ENCODE data around the gene CORO2B. TPM values are rescaled to one million over a fixed set of nuclear protein-coding genes. Genes with fewer than 3 reads are reported as not detected.
A peak's percentile ranks its signal among the peaks of the same experiment; 100 is the strongest.

CORO2B gene
- total RNA-seq, 1 donor from 2014 or later: 3.9 TPM

DNA sequence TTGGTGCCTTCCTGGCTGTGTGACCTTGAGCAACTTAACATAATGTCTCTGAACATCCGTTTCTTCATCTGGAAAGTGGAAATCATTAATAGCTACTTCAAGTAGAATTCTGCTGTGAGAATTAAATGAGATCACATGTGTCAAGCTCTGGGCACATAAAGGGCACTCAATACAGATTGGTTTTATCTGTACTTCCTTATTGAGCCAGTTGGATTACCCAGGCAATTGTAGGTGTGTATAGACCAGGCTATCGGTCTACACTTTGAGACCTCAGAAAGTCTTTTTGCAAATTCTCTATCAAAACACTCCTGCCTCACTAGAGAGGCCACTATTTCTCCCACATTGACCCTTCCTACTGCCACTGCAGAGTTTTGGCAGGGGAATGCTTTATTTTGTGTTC lies 194.2 kb downstream of the CORO2B start:
- no peak overlapping the region for H3K27ac Mint-ChIP-seq
- TF ChIP-seq, protein P1, sequence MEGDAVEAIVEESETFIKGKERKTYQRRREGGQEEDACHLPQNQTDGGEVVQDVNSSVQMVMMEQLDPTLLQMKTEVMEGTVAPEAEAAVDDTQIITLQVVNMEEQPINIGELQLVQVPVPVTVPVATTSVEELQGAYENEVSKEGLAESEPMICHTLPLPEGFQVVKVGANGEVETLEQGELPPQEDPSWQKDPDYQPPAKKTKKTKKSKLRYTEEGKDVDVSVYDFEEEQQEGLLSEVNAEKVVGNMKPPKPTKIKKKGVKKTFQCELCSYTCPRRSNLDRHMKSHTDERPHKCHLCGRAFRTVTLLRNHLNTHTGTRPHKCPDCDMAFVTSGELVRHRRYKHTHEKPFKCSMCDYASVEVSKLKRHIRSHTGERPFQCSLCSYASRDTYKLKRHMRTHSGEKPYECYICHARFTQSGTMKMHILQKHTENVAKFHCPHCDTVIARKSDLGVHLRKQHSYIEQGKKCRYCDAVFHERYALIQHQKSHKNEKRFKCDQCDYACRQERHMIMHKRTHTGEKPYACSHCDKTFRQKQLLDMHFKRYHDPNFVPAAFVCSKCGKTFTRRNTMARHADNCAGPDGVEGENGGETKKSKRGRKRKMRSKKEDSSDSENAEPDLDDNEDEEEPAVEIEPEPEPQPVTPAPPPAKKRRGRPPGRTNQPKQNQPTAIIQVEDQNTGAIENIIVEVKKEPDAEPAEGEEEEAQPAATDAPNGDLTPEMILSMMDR (conservative IDR thresholded peaks at IDR 0.05): no peak

DNA sequence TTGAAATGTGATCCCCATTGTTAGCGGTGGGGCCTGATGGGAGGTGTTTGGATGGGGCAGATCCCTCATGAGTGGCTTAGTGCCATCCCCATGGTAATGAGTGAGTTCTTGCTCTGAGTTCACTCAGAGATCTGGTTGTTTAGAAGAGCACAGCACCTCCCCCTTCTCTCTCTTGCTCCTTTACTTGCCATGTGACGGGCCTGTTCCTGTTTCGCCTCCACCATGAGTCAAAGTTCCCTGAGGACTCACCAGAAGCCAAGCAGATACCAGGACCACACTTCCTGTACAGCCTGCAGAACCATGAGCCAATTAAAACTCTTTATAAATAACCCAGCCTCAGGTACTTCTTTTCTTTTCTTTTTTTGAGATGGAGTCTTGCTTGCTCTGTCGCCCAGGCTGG lies 195.3 kb downstream of the CORO2B start:
- Mint-ChIP-seq H3K36me3 (peaks cover 16% of the 10 kb centered on the region), H3K27me3 (peaks cover 3% of the 10 kb centered on the region), H3K9me3 (no peaks in the 10 kb centered on the region), H3K4me1 (ENCODE audit: unreplicated experiment) (peaks cover 10% of the 10 kb centered on the region), H3K27ac (no peak overlapping the region), H3K4me3 (no peak overlapping the region)
- TF ChIP-seq, protein P1 (conservative IDR thresholded peaks at IDR 0.05): no peak
- peak; percentile 15 for DNase-seq (ENCODE audit: extremely low spot score, unreplicated experiment)

More for the DNA sequence above, 194.2 kb downstream of the CORO2B start:
- no peak for DNase-seq (ENCODE audit: extremely low spot score, unreplicated experiment)
- H3K9me3 Mint-ChIP-seq: no peaks in the 10 kb centered on the region
- peaks cover 9% of the 10 kb centered on the region for H3K36me3 Mint-ChIP-seq
- no peak overlapping the region for H3K4me3 Mint-ChIP-seq
- H3K4me1 Mint-ChIP-seq (ENCODE audit: unreplicated experiment): peaks cover 10% of the 10 kb centered on the region
- H3K27me3 Mint-ChIP-seq: peaks cover 3% of the 10 kb centered on the region

DNA sequence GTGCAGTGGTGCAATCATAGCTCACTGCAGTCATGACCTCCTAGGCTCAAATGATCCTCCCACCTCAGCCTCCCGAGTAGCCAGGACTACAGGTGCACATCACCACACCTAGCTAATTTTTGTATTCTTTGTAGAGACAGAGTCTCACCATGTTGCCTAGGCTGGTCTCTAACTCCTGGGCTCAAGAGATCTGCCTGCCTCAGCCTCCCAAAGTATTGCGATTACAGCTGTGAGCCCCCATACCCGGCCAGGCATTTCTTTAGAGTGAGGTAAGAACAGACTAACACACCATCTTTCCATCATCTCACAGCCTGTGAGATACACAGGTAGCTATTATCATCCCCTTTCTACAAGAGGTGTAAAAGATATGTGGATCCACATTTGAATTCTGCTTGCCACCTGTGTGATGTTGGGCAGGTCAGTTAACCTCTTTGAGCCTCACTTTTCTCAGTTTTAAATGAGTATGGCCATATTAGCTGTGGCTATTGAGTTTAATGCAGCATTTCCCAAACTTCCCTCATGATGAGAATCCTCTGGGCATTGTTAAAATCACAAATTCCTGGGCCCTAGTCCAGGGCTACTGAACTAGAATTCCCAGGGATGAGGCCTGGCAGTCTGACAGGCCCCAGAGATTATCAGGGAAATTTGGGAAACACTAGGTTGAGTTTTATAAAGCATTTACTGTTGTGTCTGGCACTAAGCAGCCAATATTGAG lies 195.9 kb downstream of the CORO2B start:
- Mint-ChIP-seq H3K9me3 (no peaks in the 10 kb centered on the region), H3K4me3 (no peak overlapping the region), H3K27ac (no peak overlapping the region), H3K36me3 (peaks cover 19% of the 10 kb centered on the region), H3K27me3 (peaks cover 3% of the 10 kb centered on the region), H3K4me1 (ENCODE audit: unreplicated experiment) (peaks cover 10% of the 10 kb centered on the region)
- TF ChIP-seq, protein P1 (conservative IDR thresholded peaks at IDR 0.05): no peak
- DNase-seq (ENCODE audit: extremely low spot score, unreplicated experiment): peak; percentile 15

DNA sequence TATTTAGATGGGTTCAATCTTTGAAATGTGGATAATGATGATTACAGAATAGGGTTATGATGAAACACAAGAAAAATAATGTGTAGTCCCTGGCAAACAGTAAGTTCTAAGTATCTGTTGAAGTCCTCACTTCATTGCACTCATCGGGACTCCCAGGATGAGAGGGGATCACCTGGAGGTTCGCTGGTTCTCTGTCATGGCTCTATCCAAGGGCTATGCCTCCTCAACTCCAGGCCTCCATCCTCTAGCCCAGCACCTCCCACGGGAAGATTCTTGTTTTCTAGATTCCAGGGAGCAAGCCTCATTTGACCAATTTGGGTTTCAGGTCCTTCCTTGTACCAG lies 196.4 kb downstream of the CORO2B start:
- Mint-ChIP-seq H3K27me3 (peaks cover 3% of the 10 kb centered on the region), H3K4me1 (ENCODE audit: unreplicated experiment) (peaks cover 10% of the 10 kb centered on the region), H3K27ac (no peak overlapping the region), H3K4me3 (no peak overlapping the region), H3K36me3 (peaks cover 19% of the 10 kb centered on the region), H3K9me3 (no peaks in the 10 kb centered on the region)
- DNase-seq (ENCODE audit: extremely low spot score, unreplicated experiment): no peak
- TF ChIP-seq, protein P1 (conservative IDR thresholded peaks at IDR 0.05): no peak

DNA sequence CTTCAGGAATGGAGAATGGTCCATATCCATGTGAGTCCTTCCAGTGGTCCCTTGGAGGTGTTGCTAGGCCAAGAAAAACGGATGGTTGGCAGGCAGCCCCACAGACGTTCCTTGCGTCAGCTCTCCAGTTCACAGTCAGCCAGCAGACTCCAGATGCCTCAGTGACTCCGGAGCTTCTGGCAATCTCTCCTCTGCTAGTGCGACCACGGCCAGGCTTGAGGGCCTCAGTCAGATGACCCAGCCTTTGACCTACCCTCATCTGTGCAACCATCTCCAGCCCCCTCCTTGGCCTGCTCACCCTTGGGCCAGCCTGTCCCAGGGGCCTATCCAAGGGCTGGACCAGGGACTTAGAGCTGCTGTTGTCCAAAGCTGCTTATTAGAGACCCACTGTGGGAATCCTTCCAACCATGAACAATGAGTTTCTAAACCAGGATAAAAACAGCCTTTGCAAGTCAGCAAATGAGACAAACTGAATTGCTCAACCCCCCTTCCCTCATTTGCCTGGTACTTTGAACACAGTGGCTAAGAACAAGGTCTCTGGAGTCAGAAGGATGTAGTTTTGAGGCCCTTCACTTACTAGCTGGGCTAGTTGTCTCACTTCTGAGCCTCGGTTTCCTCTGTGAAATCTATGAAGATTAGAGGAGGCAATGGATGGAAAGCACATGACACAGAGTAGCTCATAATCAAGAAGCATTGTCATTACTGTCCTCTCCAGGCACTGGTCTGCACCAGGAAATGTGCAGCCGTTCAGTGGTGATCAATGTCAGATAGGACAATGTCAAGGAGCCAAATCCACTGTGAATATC lies 197.1 kb downstream of the CORO2B start:
- Mint-ChIP-seq H3K27me3 (peaks cover 3% of the 10 kb centered on the region), H3K4me1 (ENCODE audit: unreplicated experiment) (peaks cover 10% of the 10 kb centered on the region), H3K4me3 (no peak overlapping the region), H3K9me3 (no peaks in the 10 kb centered on the region), H3K36me3 (peaks cover 19% of the 10 kb centered on the region), H3K27ac (no peak overlapping the region)
- TF ChIP-seq, protein P1 (conservative IDR thresholded peaks at IDR 0.05): no peak
- DNase-seq (ENCODE audit: extremely low spot score, unreplicated experiment): peak; percentile 55

Data from type B pancreatic cell (in vitro differentiated cells).